Left lung (tissue), 14 donors: ENCODE measurements around the gene SLC2A10. TPM values are rescaled to one million over a fixed set of nuclear protein-coding genes. Genes with fewer than 3 reads are reported as not detected.

Experiments used
- ATAC-seq: fragments of 200-7000 bp; cut with Tn5 transposase; one replicate; pipeline ENCODE4 v1.9.1; 2020; ENCODE audit warnings: moderate library complexity
- DNase-seq, 4 donors: peaks; one replicate each; pipeline ENCODE4 v3.0.0-alpha.2; 2013 to 2020
- H3K27ac ChIP-seq, 2 donors: fragments of 200-600 bp; sonication (generic) in 1 of 2; one replicate each; pipeline versions ENCODE4 v1.5.0 to v1.8.0; 2020 to 2021
- H3K27me3 ChIP-seq, 2 donors: fragments of 200-600 bp; sonication (generic) in 1 of 2; one replicate each; pipeline versions ENCODE4 v1.5.0 to v1.8.0; 2020 to 2021
- H3K36me3 ChIP-seq, 2 donors: fragments of 200-600 bp; sonication (generic) in 1 of 2; one replicate each; pipeline versions ENCODE4 v1.5.0 to v1.8.0; 2020 to 2021
- H3K4me1 ChIP-seq, 2 donors: fragments of 200-600 bp; one replicate each; pipeline ENCODE4 v1.8.0; 2021
- H3K4me3 ChIP-seq, 2 donors: fragments of 200-600 bp; sonication (generic) in 1 of 2; one replicate each; pipeline versions ENCODE4 v1.5.0 to v1.8.0; 2020 to 2021; ENCODE audit warnings: mild to moderate bottlenecking in 1 of 2
- H3K9me3 ChIP-seq, 2 donors: fragments of 200-600 bp; sonication (generic) in 1 of 2; one replicate each; pipeline versions ENCODE4 v1.5.0 to v1.8.0; 2020 to 2021
- intact Hi-C, 2 donors: fragments of 100-400 bp; cut with DNase I; formaldehyde crosslinking; loops; one replicate each; pipeline versions ENCODE4 v1.11.2 to v1.14.2; 2022
- long read RNA-seq, 12 donors: library from polyadenylated mRNA in 2 of 12; unstranded in 2 of 12; transcript quantifications; one replicate each; pipeline ENCODE4 v2.0.0 and lab custom pipeline, GENCODE V29; 2019 to 2026
- polyA plus RNA-seq, 6 donors: library from polyadenylated mRNA; unstranded; fragments of 120-200 nt; gene quantifications; one replicate each; pipeline ENCODE4 v1.2.1, GENCODE V29; 2013; ENCODE audit not compliant: insufficient read length in 6 of 6
- total RNA-seq, 2 donors: library from RNA; stranded (reverse); fragmentation: NEBNext Ultra II Directional; extraction: Animal tissue kit (Norgen Biotek cat#: 25700); gene quantifications; one replicate each; pipeline ENCODE4 v1.2.1, GENCODE V29; 2021
- TF ChIP-seq, protein P1 (sequence below), 2 donors: fragments of 200-600 bp; sonication (generic) in 1 of 2; IDR thresholded peaks; one replicate each; pipeline versions ENCODE4 v1.5.0 to v1.8.0; 2021; ENCODE audit warnings: antibody characterized with exemption in 2 of 2
- donor health status: DM: no; HTN: yes; CAD: no.
- donor health status: DM: no; HTN: no; CAD: no.

SLC2A10 gene
- total RNA-seq (10 to 100 TPM; 12.9 to 26.1 TPM), polyA plus RNA-seq (10 to 100 TPM; 19.3 to 23.9 (median 21.0) TPM)
- long read RNA-seq, donor 1, full-length matches to known transcripts = 5 of 5 reads
- long read RNA-seq, donor 1, partial matches to known transcripts = 0 of 5 reads
- long read RNA-seq, donor 1, other reads (novel, unspliced or antisense) = 0 of 5 reads
- long read RNA-seq, donor 2, full-length matches to known transcripts = 5 of 5 reads
- long read RNA-seq, donor 2, partial matches to known transcripts = 0 of 5 reads
- long read RNA-seq, donor 2, other reads (novel, unspliced or antisense) = 0 of 5 reads
- long read RNA-seq, donor 3, full-length matches to known transcripts = 3 of 3 reads
- long read RNA-seq, donor 3, partial matches to known transcripts = 0 of 3 reads
- long read RNA-seq, donor 3, other reads (novel, unspliced or antisense) = 0 of 3 reads
- long read RNA-seq, donor 4, full-length matches to known transcripts = 1 of 2 reads
- long read RNA-seq, donor 4, partial matches to known transcripts = 0 of 2 reads
- long read RNA-seq, donor 4, other reads (novel, unspliced or antisense) = 1 of 2 reads
- long read RNA-seq, donor 5, full-length matches to known transcripts = 4 of 4 reads
- long read RNA-seq, donor 5, partial matches to known transcripts = 0 of 4 reads
- long read RNA-seq, donor 5, other reads (novel, unspliced or antisense) = 0 of 4 reads
- long read RNA-seq, donor 6, full-length matches to known transcripts = 2 of 2 reads
- long read RNA-seq, donor 6, partial matches to known transcripts = 0 of 2 reads
- long read RNA-seq, donor 6, other reads (novel, unspliced or antisense) = 0 of 2 reads
- long read RNA-seq, donor 7, full-length matches to known transcripts = 4 of 16 reads
- long read RNA-seq, donor 7, partial matches to known transcripts = 12 of 16 reads
- long read RNA-seq, donor 7, other reads (novel, unspliced or antisense) = 0 of 16 reads
- long read RNA-seq, donor 8, full-length matches to known transcripts = 4 of 4 reads
- long read RNA-seq, donor 8, partial matches to known transcripts = 0 of 4 reads
- long read RNA-seq, donor 8, other reads (novel, unspliced or antisense) = 0 of 4 reads
- long read RNA-seq, donor 9 = 0 reads
- long read RNA-seq, donor 10 = 0 reads
- long read RNA-seq, donor 11, full-length matches to known transcripts = 2 of 2 reads
- long read RNA-seq, donor 11, partial matches to known transcripts = 0 of 2 reads
- long read RNA-seq, donor 11, other reads (novel, unspliced or antisense) = 0 of 2 reads
- long read RNA-seq, donor 12, full-length matches to known transcripts = 4 of 4 reads
- long read RNA-seq, donor 12, partial matches to known transcripts = 0 of 4 reads
- long read RNA-seq, donor 12, other reads (novel, unspliced or antisense) = 0 of 4 reads

DNA sequence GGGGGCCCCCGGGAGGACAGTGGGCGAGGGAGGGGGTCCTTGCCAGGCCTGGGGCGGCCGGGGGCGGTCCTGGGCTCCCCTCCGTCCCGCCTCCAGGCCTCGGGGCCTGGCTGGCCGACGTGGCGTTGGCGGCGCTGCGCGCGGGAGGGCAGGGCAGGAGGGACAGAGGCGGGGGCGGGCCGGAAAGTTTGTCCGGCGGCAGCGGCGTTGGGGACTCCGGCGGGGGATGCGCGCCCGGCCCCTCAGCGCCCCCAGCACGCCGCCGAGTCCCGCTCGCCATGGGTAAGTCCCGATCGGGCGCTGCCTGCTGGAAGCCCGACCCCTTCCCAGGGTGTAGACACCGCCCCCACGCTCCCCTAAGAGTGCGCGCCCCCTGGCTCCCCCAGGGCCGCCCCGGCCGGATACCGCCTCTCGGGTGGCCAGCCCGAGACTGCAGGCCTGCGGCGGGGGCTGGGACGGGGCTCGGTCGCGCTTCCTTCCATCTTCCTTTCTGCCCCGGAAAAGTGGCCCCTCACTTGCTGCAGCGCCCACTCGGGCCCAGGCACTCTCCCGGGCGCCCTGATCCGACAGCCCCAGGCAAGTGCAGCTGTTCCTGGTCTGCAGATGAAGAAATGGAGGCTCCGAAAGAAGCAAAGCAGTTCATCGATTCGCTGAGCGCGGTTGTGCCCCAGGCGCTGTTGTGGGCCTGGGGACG, at the start of gene SLC2A10:
TSS of gene SLC2A10 (plus strand) at position 191 of the 694 bp plus-strand sequence. CDS start at position 279, 88 bp downstream.
- Histone ChIP-seq H3K4me1 (peaks cover 0 to 15% of the 10 kb centered on the region in 2 donors), H3K27ac (peak within 1 kb of the TSS; percentile 74 to 78), H3K4me3 (peak within 1 kb of the TSS; percentile 52 to 76), H3K27me3 (peaks cover 0 to 26% of the 10 kb centered on the region in 2 donors), H3K9me3 (peaks cover 0 to 6% of the 10 kb centered on the region in 2 donors), H3K36me3 (no peaks in the 10 kb centered on the region)
- intact Hi-C loops = no loop called here
- TF ChIP-seq, protein P1, sequence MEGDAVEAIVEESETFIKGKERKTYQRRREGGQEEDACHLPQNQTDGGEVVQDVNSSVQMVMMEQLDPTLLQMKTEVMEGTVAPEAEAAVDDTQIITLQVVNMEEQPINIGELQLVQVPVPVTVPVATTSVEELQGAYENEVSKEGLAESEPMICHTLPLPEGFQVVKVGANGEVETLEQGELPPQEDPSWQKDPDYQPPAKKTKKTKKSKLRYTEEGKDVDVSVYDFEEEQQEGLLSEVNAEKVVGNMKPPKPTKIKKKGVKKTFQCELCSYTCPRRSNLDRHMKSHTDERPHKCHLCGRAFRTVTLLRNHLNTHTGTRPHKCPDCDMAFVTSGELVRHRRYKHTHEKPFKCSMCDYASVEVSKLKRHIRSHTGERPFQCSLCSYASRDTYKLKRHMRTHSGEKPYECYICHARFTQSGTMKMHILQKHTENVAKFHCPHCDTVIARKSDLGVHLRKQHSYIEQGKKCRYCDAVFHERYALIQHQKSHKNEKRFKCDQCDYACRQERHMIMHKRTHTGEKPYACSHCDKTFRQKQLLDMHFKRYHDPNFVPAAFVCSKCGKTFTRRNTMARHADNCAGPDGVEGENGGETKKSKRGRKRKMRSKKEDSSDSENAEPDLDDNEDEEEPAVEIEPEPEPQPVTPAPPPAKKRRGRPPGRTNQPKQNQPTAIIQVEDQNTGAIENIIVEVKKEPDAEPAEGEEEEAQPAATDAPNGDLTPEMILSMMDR (IDR thresholded peaks at IDR 0.05) = no peak
- DNase-seq (peak; percentile 52 to 87 (median 80)), ATAC-seq (peak; percentile 92)

GRCh38 chr20:46660487-46660886, 49.0 kb upstream of the SLC2A10 start:
- no peaks in the 10 kb centered on the region for H3K27me3 ChIP-seq
- ATAC-seq (no peak), DNase-seq (no peak)
- no peaks in the 10 kb centered on the region for H3K36me3 ChIP-seq
- TF ChIP-seq, protein P1 (IDR thresholded peaks at IDR 0.05) = no peak
- no peaks in the 10 kb centered on the region for H3K9me3 ChIP-seq
- no peak overlapping the region for H3K4me3 ChIP-seq
- intact Hi-C loops = no loop called here
- no peaks in the 10 kb centered on the region for H3K4me1 ChIP-seq
- no peak overlapping the region for H3K27ac ChIP-seq

GRCh38 chr20:46661659-46662058, 47.8 kb upstream of the SLC2A10 start:
- Histone ChIP-seq H3K27ac (no peak overlapping the region), H3K27me3 (no peaks in the 10 kb centered on the region), H3K9me3 (no peaks in the 10 kb centered on the region), H3K4me1 (no peaks in the 10 kb centered on the region), H3K36me3 (no peaks in the 10 kb centered on the region), H3K4me3 (no peak overlapping the region)
- TF ChIP-seq, protein P1 (IDR thresholded peaks at IDR 0.05) = no peak
- no peak for DNase-seq
- intact Hi-C loops = no loop called here
- no peak for ATAC-seq

DNA sequence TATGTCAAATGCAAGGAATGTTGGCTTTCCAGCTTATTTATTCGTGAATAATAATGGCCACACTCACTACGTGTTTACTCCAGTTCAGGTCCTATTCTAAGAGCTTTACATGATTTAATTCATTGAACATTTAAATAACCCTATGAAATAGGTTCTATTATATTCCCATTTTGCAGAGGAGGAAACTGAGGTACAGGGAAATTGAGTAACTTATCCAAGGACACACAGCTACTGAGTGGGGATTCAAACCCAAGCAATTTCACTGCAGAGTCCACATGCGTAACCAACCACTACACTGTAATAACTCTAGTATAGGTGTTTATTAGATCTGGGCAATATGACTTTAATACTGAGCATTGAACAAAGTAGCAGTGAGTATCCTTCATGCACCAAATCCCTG, 45.9 kb upstream of the SLC2A10 start:
- Histone ChIP-seq H3K4me1 (no peaks in the 10 kb centered on the region), H3K9me3 (no peaks in the 10 kb centered on the region), H3K27ac (no peak overlapping the region), H3K4me3 (no peak overlapping the region), H3K27me3 (no peaks in the 10 kb centered on the region), H3K36me3 (no peaks in the 10 kb centered on the region)
- DNase-seq = no peak
- TF ChIP-seq, protein P1 (IDR thresholded peaks at IDR 0.05) = no peak
- intact Hi-C loops = no loop called here
- ATAC-seq = no peak
